ENCODE results near the gene CTRL.

DNA sequence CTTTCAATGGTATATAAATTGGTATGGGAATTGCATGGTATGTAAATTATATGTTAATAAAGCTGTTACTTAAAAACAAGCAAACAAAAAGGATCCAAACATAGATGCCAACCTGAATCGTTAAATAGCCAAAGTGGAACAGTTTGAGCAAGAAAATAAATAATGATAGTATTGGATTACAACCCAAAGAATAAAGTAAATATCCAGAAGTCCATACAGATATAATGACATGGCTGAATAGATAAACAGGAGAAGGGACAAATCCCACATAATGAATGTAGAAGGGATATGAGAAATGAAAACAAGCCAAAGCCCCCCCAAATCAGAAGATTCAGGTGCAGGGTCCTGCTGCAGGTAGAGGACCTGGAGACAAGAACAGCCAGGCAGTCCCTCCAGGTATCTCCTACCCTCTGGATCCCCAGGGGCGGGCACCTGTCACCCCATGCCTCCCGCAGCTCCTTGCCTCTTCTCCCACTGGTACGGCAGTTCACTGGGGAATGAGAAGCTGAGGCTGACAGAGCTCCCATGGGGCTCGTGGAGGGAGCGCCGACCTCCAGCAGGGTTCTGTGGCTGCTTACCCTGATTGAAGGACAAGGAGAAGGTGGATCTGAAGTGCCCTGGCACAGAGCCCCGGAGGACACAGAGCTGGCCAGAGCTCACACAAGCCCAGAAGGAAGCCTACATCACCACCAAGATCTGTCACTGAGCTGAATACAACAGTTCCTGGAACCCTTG is 22.1 kb upstream of the CTRL start:
- no peak for TF ChIP-seq CTCF (IDR thresholded peaks at IDR 0.05)
- no peak for TF ChIP-seq POLR2A (IDR thresholded peaks at IDR 0.05)
